Sigmoid colon (tissue), 7 donors: ENCODE results near the gene TECPR2. TPM values are rescaled to one million over a fixed set of nuclear protein-coding genes. Genes with fewer than 3 reads are reported as not detected.

Source experiments
- DNase-seq: peaks from one replicate; pipeline ENCODE4 v3.0.0-alpha.2; 2019
- H3K27ac ChIP-seq, 4 donors: fragments of 200-600 bp; sonication (generic); one replicate each; pipeline ENCODE4 v1.5.1; 2016 to 2019; ENCODE audit warnings: mild to moderate bottlenecking in 1 of 4
- H3K27me3 ChIP-seq, 3 donors: fragments of 200-600 bp; sonication (generic); one replicate each; pipeline ENCODE4 v1.5.1; 2019; ENCODE audit warnings: mild to moderate bottlenecking in 1 of 3
- H3K36me3 ChIP-seq, 4 donors: fragments of 200-600 bp; sonication (generic); one replicate each; pipeline ENCODE4 v1.5.1; 2016 to 2019
- H3K4me1 ChIP-seq, 4 donors: fragments of 200-600 bp; sonication (generic); one replicate each; pipeline ENCODE4 v1.5.1; 2017 to 2019
- H3K4me3 ChIP-seq, 4 donors: fragments of 200-600 bp; sonication (generic); one replicate each; pipeline ENCODE4 v1.5.1; 2017 to 2019; ENCODE audit warnings: mild to moderate bottlenecking in 2 of 4, moderate library complexity in 1 of 4
- H3K9me3 ChIP-seq, 4 donors: fragments of 200-600 bp in 3 of 4; sonication (generic) in 3 of 4; one replicate each; pipeline versions ENCODE4 v1.5.1 to v1.6.1; 2013 to 2019
- CTCF ChIP-seq, 4 experiments: fragments of 450-650 bp in 3 of 4; fragments of 200-600 bp in 1 of 4; IDR thresholded peaks; one replicate each; pipeline ENCODE4 v1.5.1; 2016 to 2019; ENCODE audit warnings: antibody characterized with exemption in 4 of 4, mild to moderate bottlenecking in 3 of 4, moderate library complexity in 2 of 4
- EP300 ChIP-seq, 4 donors: sonication (generic); formaldehyde crosslinking; IDR thresholded peaks; one replicate each; pipeline ENCODE4 v1.6.1; 2017; ENCODE audit warnings: antibody characterized with exemption in 4 of 4
- POLR2A ChIP-seq, 2 donors: fragments of 450-650 bp; IDR thresholded peaks; one replicate each; pipeline ENCODE4 v1.6.1; 2016; ENCODE audit warnings: antibody characterized with exemption in 2 of 2, mild to moderate bottlenecking in 2 of 2, moderate library complexity in 2 of 2
- POLR2AphosphoS5 ChIP-seq, 4 donors: sonication (generic); formaldehyde crosslinking; IDR thresholded peaks; one replicate each; pipeline ENCODE4 v1.6.1; 2017; ENCODE audit warnings: antibody characterized with exemption in 4 of 4
- WGBS, 2 donors: extraction: QIAGEN DNeasy Blood & Tissue Kit; methylation state at CpG; one replicate each; pipeline ENCODE4 v1.1.7; 2013; 5-methylcytosine and 5-hydroxymethylcytosine counted together
- intact Hi-C: fragments of 100-400 bp; cut with DNase I; formaldehyde crosslinking; loops from one replicate; pipeline ENCODE4 v1.15.1; 2023
- polyA plus RNA-seq, 3 donors: library from polyadenylated mRNA; stranded (reverse); fragments of 200-250 nt; gene quantifications; one replicate each; pipeline ENCODE4 v1.2.3, GENCODE V29; 2013
- total RNA-seq, 4 donors: library from RNA; depleted of rRNA; stranded (reverse); fragments of >200 nt; gene quantifications; one replicate each; pipeline ENCODE4 v1.1.0, GENCODE V29; 2016
- donor health status: healthy with polysubstance abuse.
- donor health status: Bipolar disorder and iron deficiency.
- donor health status: healthy.

TECPR2 gene
- total and polyA plus RNA-seq, 7 donors, result 2.1 to 51.0 (median 15.3) TPM

GRCh38 chr14:102507081-102507856 is 144.5 kb downstream of the TECPR2 start:
- intact Hi-C loops, result no loop called here
- peaks cover 0 to 19% (median 14%) of the 10 kb centered on the region in 4 donors for H3K4me1 ChIP-seq
- H3K9me3 ChIP-seq, result no peaks in the 10 kb centered on the region
- H3K27me3 ChIP-seq, result no peaks in the 10 kb centered on the region
- WGBS, 2 donors, result 90 to 96% methylated on average over 115 of the region's 115 CpGs
- DNase-seq, result no peak
- no peak for TF ChIP-seq CTCF (IDR thresholded peaks at IDR 0.05)
- TF ChIP-seq POLR2AphosphoS5 (IDR thresholded peaks at IDR 0.05), result no peak
- TF ChIP-seq EP300 (IDR thresholded peaks at IDR 0.05), result no peak
- TF ChIP-seq POLR2A (IDR thresholded peaks at IDR 0.05), result no peak
- peak overlapping the region in 2 of 4 donors; percentile 88 to 91 for H3K27ac ChIP-seq
- no peak overlapping the region for H3K4me3 ChIP-seq
- H3K36me3 ChIP-seq, result peaks cover 5 to 18% (median 10%) of the 10 kb centered on the region in 4 donors

- no peak overlapping the region for H3K4me3 ChIP-seq
- TF ChIP-seq EP300 (IDR thresholded peaks at IDR 0.05), result no peak
- TF ChIP-seq POLR2AphosphoS5 (IDR thresholded peaks at IDR 0.05), result no peak
- no peak for TF ChIP-seq CTCF (IDR thresholded peaks at IDR 0.05)
- no peak for TF ChIP-seq POLR2A (IDR thresholded peaks at IDR 0.05)
- no peak for DNase-seq
- H3K36me3 ChIP-seq, result peaks cover 5 to 18% (median 10%) of the 10 kb centered on the region in 4 donors
- intact Hi-C loops, result no loop called here
- H3K27ac ChIP-seq, result peak overlapping the region; percentile 88 to 92 (median 90)
- no peaks in the 10 kb centered on the region for H3K27me3 ChIP-seq
- 84 to 85% methylated on average over 21 of the region's 21 CpGs for WGBS, 2 donors
- no peaks in the 10 kb centered on the region for H3K9me3 ChIP-seq
- peaks cover 0 to 19% (median 14%) of the 10 kb centered on the region in 4 donors for H3K4me1 ChIP-seq
Observed at GRCh38 chr14:102507857-102508312, 145.1 kb downstream of the TECPR2 start.

GRCh38 chr14:102508410-102508773 is 145.7 kb downstream of the TECPR2 start:
- WGBS, 2 donors, result 13 to 72% methylated on average over 14 of the region's 14 CpGs
- intact Hi-C loops, result no loop called here
- peak overlapping the region; percentile 88 to 92 (median 90) for H3K27ac ChIP-seq
- DNase-seq, result no peak
- no peaks in the 10 kb centered on the region for H3K9me3 ChIP-seq
- H3K4me1 ChIP-seq, result peaks cover 0 to 19% (median 14%) of the 10 kb centered on the region in 4 donors
- H3K36me3 ChIP-seq, result peaks cover 5 to 18% (median 10%) of the 10 kb centered on the region in 4 donors
- peak overlapping the region; percentile 43 to 70 (median 62) for H3K4me3 ChIP-seq
- H3K27me3 ChIP-seq, result no peaks in the 10 kb centered on the region
- TF ChIP-seq POLR2AphosphoS5 (IDR thresholded peaks at IDR 0.05), result no peak
- TF ChIP-seq POLR2A (IDR thresholded peaks at IDR 0.05), result peak in 1 of 2 donors; percentile 49

GRCh38 chr14:102508774-102509745 is 146.3 kb downstream of the TECPR2 start:
- intact Hi-C loops, result no loop called here
- peak overlapping the region; percentile 88 to 92 (median 90) for H3K27ac ChIP-seq
- TF ChIP-seq POLR2AphosphoS5 (IDR thresholded peaks at IDR 0.05) (peak; percentile 38 to 78 (median 70)), CTCF (IDR thresholded peaks at IDR 0.05) (no peak), POLR2A (IDR thresholded peaks at IDR 0.05) (no peak), EP300 (IDR thresholded peaks at IDR 0.05) (peak in 2 of 4 donors; percentile 64 to 76)
- no peaks in the 10 kb centered on the region for H3K9me3 ChIP-seq
- peak; percentile 91 for DNase-seq
- H3K4me1 ChIP-seq, result peaks cover 0 to 19% (median 14%) of the 10 kb centered on the region in 4 donors
- peak overlapping the region; percentile 43 to 70 (median 62) for H3K4me3 ChIP-seq
- peaks cover 5 to 18% (median 10%) of the 10 kb centered on the region in 4 donors for H3K36me3 ChIP-seq
- WGBS, 2 donors, result 2 to 8% methylated on average over 110 of the region's 110 CpGs
- no peaks in the 10 kb centered on the region for H3K27me3 ChIP-seq
